Measurements from ENCODE around the gene TCEA3. TPM values are rescaled to one million over a fixed set of nuclear protein-coding genes. Genes with fewer than 3 reads are reported as not detected.
"Not testable (repeated sequence)": the region's sequence is repeated elsewhere in the genome, so short reads cannot be mapped to it uniquely, and the experiment has no call there.

Gene TCEA3
- total RNA-seq, 4 donors from 2014 or later, result 39.5 to 49.1 (median 46.2) TPM

GRCh38 chr1:23387494-23387893 is 37.1 kb downstream of the TCEA3 start:
- H3K4me3 ChIP-seq (ENCODE audit: low read depth, poor library complexity, severe bottlenecking), result no peak overlapping the region
- intact Hi-C loops (cut with DNase I; ENCODE audit: low total_unique reads), result no loop called here
- 84 to 91% methylated on average over 8 of the region's 8 CpGs for WGBS, 2 donors
- no peak for TF ChIP-seq POLR2A (IDR thresholded peaks at IDR 0.05)
- no peak for TF ChIP-seq CTCF (IDR thresholded peaks at IDR 0.05)
- no peak for DNase-seq (ENCODE audit: low spot score in 2 of 2)

- H3K4me3 ChIP-seq (ENCODE audit: low read depth, poor library complexity, severe bottlenecking), result no peak overlapping the region
- no peak for TF ChIP-seq POLR2A (IDR thresholded peaks at IDR 0.05)
- TF ChIP-seq CTCF (IDR thresholded peaks at IDR 0.05), result no peak
- WGBS, 2 donors, result 63 to 70% methylated on average over 14 of the region's 14 CpGs
- intact Hi-C loops (cut with DNase I; ENCODE audit: low total_unique reads), result no loop called here
- DNase-seq (ENCODE audit: low spot score in 2 of 2), result no peak
Measured at GRCh38 chr1:23385119-23385621, 39.4 kb downstream of the TCEA3 start.

GRCh38 chr1:23384312-23385058 is 40.1 kb downstream of the TCEA3 start:
- intact Hi-C loops (cut with DNase I; ENCODE audit: low total_unique reads), result no loop called here
- DNase-seq (ENCODE audit: low spot score in 2 of 2), result no peak
- 68 to 72% methylated on average over 11 of the region's 11 CpGs for WGBS, 2 donors
- no peak for TF ChIP-seq POLR2A (IDR thresholded peaks at IDR 0.05)
- H3K4me3 ChIP-seq (ENCODE audit: low read depth, poor library complexity, severe bottlenecking), result no peak overlapping the region

- no peak overlapping the region for H3K4me3 ChIP-seq (ENCODE audit: low read depth, poor library complexity, severe bottlenecking)
- 44 to 46% methylated on average over 8 of the region's 8 CpGs for WGBS, 2 donors
- intact Hi-C loops (cut with DNase I; ENCODE audit: low total_unique reads), result no loop called here
- no peak for TF ChIP-seq POLR2A (IDR thresholded peaks at IDR 0.05)
- no peak for TF ChIP-seq CTCF (IDR thresholded peaks at IDR 0.05)
- no peak for DNase-seq (ENCODE audit: low spot score in 2 of 2)
Measured at GRCh38 chr1:23383577-23384311, 40.8 kb downstream of the TCEA3 start.

GRCh38 chr1:23381233-23381885 is 43.2 kb downstream of the TCEA3 start:
- no peak overlapping the region for H3K4me3 ChIP-seq (ENCODE audit: low read depth, poor library complexity, severe bottlenecking)
- no peak for DNase-seq (ENCODE audit: low spot score in 2 of 2)
- intact Hi-C loops (cut with DNase I; ENCODE audit: low total_unique reads), result no loop called here
- TF ChIP-seq CTCF (IDR thresholded peaks at IDR 0.05) (no peak), POLR2A (IDR thresholded peaks at IDR 0.05) (no peak)
- 80 to 85% methylated on average over 5 of the region's 5 CpGs for whole genome bisulfite sequencing, 2 donors

GRCh38 chr1:23380719-23381118 is 43.8 kb downstream of the TCEA3 start:
- WGBS, 2 donors, result 51 to 54% methylated on average over 5 of the region's 5 CpGs
- no peak overlapping the region for H3K4me3 ChIP-seq (ENCODE audit: low read depth, poor library complexity, severe bottlenecking)
- intact Hi-C loops (cut with DNase I; ENCODE audit: low total_unique reads), result no loop called here
- TF ChIP-seq CTCF (IDR thresholded peaks at IDR 0.05) (no peak), POLR2A (IDR thresholded peaks at IDR 0.05) (no peak)
- DNase-seq (ENCODE audit: low spot score in 2 of 2), result no peak

GRCh38 chr1:23380236-23380635 is 44.3 kb downstream of the TCEA3 start:
- intact Hi-C loops (cut with DNase I; ENCODE audit: low total_unique reads); H3K4me3 ChIP-seq (ENCODE audit: low read depth, poor library complexity, severe bottlenecking); DNase-seq (ENCODE audit: low spot score in 2 of 2): not testable (repeated sequence)
- 50 to 67% methylated on average over 4 of the region's 4 CpGs for WGBS, 2 donors
